ENCODE results near the gene YAE1. TPM values are rescaled to one million over a fixed set of nuclear protein-coding genes. Genes with fewer than 3 reads are reported as not detected.

YAE1 gene
- total and polyA plus RNA-seq, 11 donors = 8.4 to 27.7 (median 16.7) TPM

DNA sequence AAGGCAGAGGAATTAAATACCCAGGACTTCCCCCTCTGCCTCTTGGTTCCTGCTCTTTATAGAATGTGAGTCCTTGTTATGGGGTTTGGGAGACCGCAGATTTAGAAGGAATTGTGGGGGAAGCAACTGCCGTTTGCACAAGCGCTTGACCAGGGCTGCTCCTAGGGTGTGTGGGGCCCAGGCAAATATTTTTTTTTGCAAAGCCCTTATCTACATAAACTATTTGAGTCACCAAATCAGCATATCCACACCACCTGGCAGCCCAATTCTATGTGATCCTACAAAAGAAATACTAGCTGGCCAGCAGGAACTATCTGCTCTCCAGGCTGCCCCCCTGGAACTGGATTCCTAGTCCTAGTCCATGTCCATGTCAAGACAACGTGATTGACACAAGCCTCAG is 33.4 kb upstream of the YAE1 start:
- ATAC-seq (no peak), DNase-seq (no peak)
- Histone ChIP-seq H3K4me3 (no peak overlapping the region), H3K36me3 (no peaks in the 10 kb centered on the region), H3K27me3 (no peaks in the 10 kb centered on the region), H3K27ac (no peak overlapping the region), H3K9me3 (no peaks in the 10 kb centered on the region), H3K4me1 (no peaks in the 10 kb centered on the region)
- intact Hi-C loops (cut with DNase I) = no loop called here
- 82 to 98% (median 87%) methylated on average over 4 of the region's 4 CpGs for WGBS, 4 donors
- TF ChIP-seq, protein P1, sequence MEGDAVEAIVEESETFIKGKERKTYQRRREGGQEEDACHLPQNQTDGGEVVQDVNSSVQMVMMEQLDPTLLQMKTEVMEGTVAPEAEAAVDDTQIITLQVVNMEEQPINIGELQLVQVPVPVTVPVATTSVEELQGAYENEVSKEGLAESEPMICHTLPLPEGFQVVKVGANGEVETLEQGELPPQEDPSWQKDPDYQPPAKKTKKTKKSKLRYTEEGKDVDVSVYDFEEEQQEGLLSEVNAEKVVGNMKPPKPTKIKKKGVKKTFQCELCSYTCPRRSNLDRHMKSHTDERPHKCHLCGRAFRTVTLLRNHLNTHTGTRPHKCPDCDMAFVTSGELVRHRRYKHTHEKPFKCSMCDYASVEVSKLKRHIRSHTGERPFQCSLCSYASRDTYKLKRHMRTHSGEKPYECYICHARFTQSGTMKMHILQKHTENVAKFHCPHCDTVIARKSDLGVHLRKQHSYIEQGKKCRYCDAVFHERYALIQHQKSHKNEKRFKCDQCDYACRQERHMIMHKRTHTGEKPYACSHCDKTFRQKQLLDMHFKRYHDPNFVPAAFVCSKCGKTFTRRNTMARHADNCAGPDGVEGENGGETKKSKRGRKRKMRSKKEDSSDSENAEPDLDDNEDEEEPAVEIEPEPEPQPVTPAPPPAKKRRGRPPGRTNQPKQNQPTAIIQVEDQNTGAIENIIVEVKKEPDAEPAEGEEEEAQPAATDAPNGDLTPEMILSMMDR (IDR thresholded peaks at IDR 0.05) = no peak
- no peak for TF ChIP-seq POLR2A (IDR thresholded peaks at IDR 0.05)

DNA sequence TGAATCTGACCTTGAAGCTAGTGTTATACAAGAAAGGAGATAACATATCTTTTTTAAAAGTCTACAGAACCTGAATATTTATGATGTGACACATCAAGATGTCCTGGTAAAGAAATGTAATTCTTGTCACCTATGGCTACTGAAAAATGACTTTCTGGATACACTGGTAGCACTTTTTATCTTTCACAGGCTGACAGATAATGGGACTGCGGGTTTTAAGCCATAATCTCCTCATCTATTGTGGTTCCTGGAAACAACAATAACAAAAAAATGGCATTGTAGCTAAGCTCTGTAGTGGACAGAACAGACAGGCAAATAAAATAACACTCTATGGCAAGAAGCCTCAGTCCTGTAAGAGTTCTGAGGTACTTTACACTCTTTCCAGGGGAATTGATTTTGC is 31.6 kb upstream of the YAE1 start:
- ATAC-seq (no peak), DNase-seq (no peak)
- TF ChIP-seq, protein P1 (IDR thresholded peaks at IDR 0.05) = no peak
- no peak for TF ChIP-seq POLR2A (IDR thresholded peaks at IDR 0.05)
- Histone ChIP-seq H3K9me3 (no peaks in the 10 kb centered on the region), H3K27me3 (no peaks in the 10 kb centered on the region), H3K4me3 (no peak overlapping the region), H3K27ac (no peak overlapping the region), H3K36me3 (no peaks in the 10 kb centered on the region), H3K4me1 (no peaks in the 10 kb centered on the region)
- 49 to 69% (median 60%) methylated on average over 1 of the region's 1 CpG for WGBS, 4 donors
- intact Hi-C loops (cut with DNase I) = no loop called here

DNA sequence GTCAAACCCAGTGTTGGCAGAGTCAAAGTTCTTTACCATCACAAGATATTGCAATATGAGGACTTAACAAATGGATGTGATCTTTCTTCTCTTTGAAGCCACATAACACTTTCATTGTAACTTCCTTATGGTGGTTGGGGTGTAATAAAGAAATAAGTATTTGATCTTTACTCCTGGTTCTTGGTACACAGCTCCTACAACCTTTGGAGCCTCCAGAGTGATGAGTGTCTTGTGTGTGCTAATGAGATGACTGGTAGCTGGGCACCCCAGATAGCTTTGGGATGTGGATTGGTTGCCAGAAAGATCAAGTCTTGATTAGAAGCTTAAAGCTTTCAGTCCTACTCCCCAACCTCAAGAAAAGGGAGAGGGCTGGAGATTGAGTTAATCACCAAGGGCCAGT is 31.1 kb upstream of the YAE1 start:
- H3K27me3 ChIP-seq = no peaks in the 10 kb centered on the region
- TF ChIP-seq, protein P1 (IDR thresholded peaks at IDR 0.05) = no peak
- TF ChIP-seq POLR2A (IDR thresholded peaks at IDR 0.05) = no peak
- DNase-seq (no peak), ATAC-seq (no peak)
- H3K4me3 ChIP-seq = no peak overlapping the region
- intact Hi-C loops (cut with DNase I) = no loop called here
- H3K9me3 ChIP-seq = no peaks in the 10 kb centered on the region
- no peaks in the 10 kb centered on the region for H3K4me1 ChIP-seq
- H3K27ac ChIP-seq = no peak overlapping the region
- H3K36me3 ChIP-seq = no peaks in the 10 kb centered on the region

DNA sequence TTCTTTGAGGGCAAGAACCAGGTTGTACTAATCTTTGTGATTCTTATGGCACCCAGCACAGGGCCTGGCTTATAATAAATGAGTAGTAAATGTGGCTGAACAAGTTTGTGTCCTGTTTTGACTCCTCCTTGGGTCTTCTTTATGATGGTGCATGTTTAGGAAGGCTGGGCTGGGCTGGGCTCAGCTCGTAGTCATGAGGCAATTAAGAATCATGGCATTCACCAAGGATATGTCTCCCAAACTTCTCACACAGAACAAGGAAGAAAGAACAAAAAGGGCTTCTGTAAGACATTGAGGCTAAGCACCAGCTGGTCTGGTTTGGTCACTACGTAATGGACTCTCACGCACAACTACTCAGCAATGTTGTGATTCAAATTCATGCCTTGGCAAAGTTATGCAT is 30.5 kb upstream of the YAE1 start:
- no peak for ATAC-seq
- TF ChIP-seq POLR2A (IDR thresholded peaks at IDR 0.05) = no peak
- TF ChIP-seq, protein P1 (IDR thresholded peaks at IDR 0.05) = no peak
- Histone ChIP-seq H3K9me3 (no peaks in the 10 kb centered on the region), H3K4me1 (no peaks in the 10 kb centered on the region), H3K4me3 (no peak overlapping the region), H3K36me3 (no peaks in the 10 kb centered on the region), H3K27me3 (no peaks in the 10 kb centered on the region), H3K27ac (no peak overlapping the region)
- WGBS, 4 donors = 84 to 92% (median 90%) methylated on average over 3 of the region's 3 CpGs
- intact Hi-C loops (cut with DNase I) = no loop called here
- no peak for DNase-seq
